ENCODE measurements around the gene ATXN3L.
"Not testable (repeated sequence)": the region's sequence is repeated elsewhere in the genome, so short reads cannot be mapped to it uniquely, and the experiment has no call there.

Gene ATXN3L

DNA sequence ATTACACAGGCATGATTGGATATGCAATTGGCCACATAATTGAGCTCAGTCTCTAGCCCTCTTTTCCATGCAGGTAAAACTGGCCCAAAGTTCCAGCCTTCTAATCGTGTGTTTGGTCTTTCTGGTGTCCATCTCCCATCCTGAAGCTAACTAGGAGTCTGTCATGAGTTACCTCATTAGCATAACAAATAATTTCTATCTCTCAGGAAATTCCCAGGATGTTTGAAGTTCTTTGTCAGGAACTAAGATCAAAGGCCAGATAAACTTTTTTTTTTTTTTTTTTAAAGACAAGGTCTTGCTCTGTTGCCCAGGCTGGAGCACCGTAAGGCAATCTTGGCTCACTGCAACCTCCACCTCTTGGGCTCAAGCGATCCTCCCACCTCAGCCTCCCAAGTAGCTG lies 15.8 kb downstream of the ATXN3L start:
- DNase-seq, result no peak

DNA sequence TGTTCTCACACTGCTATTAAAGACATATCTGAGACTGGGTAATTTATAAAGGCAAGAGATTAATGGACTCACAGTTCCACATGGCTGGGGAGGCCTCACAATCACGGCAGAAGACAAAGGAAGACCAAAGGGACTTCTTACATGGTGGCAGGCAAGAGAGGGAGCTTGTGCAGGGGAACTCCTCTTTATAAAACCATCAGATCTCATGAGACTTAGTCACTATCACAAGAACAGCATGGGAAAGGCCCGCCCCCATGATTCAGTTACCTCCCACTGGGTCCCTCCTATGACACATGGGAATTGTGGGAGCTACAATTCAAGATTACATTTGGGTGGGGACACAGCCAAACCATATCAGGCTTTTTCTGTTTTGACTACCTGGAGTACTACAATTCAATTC lies 16.6 kb downstream of the ATXN3L start:
- not testable (repeated sequence) for DNase-seq

DNA sequence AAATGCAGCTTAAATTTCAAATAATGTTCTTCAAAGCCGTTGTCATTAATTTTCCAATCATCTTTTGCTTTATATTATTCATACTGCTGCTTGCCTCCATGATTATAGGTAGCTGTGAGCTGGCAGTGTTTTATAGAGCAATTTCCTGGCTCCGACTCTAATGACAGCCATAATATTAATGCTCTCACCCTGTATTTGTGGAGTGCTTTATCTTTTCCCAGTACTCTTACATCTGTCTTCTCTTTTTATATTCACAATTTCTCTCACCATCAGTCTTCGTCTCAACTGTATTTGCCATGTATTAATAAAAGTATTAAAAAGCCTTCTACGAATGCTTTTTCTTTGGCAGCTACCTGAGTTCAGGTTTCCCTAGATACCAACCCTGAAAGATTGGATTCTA lies 21.0 kb downstream of the ATXN3L start:
- no peak for DNase-seq

DNA sequence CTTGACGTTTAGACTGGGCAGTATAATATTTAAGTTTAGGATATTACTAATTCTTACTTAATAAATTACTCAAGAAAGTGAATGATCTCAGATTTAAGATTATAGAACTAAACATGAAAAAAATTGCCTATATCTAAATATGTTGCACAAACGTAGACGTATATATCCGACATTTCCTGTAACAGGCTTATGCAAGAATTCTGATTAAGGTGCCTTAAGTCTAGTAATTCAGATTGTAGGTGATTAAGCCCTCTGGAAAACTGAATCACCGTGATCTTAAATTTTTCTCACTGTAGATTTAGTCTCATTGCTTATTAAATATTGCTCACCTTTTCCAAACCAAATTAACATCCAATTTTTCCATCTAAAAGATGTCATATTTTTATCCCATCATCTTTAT lies 24.0 kb downstream of the ATXN3L start:
- DNase-seq, result no peak

DNA sequence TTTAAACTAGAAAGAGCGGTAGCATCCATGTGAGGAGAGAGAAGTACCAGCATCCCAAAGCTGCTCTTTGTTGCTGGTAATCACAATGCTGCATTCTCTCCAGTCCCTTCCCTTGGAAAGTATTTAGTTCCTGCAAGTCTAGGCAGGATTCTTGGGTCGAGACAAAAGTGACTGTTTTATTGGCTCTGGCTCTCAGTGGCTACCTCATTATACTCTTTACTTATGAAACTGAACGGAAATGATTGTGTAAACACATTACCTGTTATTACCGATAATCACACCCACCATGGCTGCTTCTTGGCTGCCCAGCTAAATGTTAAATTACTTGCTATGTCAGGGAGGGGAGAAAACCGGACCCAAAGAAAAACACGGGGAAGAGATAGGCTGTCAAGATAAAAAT lies 26.2 kb downstream of the ATXN3L start:
- DNase-seq, result peak; percentile 22

DNA sequence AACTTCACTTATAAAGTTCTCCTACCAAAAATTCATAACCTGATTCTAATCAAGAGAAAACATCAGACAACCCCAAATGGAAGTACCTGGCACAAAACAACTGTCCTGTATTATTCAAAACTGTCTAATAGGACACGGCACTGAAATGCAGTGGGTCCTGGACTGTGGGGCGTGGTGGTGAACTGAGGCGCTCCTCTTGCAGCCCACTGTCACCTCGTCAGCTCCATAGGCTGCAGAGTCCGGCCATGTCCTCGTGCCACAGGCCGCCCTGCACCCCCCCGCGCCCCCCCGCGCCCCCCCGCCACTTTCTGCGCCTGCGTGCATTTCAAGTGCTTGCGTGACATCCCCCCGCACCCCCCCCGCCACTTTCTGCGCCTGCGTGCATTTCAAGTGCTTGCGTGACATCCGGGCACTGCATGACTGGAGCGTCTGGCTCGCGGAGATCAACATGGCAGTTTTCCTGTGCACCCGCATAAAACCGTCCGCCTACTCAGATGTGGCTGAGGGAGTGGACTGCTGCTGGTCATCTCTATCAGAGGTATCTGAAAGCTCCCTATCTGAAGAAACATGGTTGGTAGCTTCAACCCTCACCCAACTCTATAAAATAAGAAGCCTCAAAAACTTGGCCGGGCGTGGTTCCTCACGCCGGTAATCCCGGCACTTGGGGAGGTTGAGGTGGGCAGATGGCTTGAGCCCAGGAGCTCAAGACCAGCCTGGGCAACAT lies 28.8 kb downstream of the ATXN3L start:
- no peak for DNase-seq

DNA sequence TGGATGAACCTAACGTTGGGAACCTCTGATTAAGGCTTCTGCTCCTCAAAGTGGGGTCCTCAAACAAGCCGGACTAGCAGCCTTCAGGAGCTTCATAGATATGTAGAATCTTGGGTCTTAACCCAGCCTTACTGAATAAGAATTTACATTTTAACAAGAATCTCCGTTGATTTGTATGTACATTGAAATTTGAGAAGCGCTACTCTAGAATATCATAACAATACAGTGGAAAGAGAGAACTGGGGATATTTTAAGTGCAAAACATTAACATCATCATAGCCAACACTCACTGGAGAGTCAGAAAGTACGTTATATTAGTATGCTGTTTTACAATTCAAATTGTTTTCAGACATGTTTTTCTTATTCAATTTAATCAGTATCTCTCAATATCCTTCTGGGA lies 31.2 kb downstream of the ATXN3L start:
- DNase-seq, result no peak

DNA sequence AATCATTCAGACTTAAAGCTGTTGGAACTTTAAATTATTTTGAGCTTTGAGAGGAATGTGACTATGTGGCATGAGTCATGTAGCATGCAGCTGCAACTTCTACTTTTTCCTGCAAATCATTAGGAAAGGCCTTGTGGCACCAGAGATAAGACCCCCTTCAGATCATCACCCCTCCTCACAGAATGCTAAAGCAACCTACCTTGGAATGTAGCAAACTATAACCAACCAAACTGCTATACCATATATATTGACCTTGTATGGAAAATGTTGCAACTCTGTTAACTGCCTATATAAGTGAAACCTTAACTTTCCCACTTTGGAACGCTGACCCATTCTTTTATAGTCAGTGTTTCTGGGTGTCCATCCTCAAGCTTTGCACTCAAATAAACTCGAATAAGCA lies 32.0 kb downstream of the ATXN3L start:
- DNase-seq, result no peak

DNA sequence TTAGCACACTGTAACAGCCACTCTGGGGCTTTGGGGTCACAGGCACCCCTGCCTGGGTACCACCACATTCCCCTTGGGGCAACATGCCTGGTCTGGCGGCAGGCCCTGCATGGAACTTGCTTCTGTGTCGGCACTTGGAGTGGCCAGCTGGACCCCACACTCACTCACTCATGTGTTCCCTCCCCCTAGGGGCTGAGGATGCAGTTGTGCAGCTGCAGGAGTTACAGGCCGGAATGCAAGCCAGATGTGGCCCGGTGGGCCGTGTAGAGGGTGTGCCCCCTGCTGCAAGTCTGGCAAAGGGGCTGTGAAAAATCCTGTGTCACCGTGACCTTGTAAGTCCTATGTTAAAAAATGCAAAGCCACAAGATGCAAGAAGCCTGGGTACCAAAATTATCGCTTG lies 34.2 kb downstream of the ATXN3L start:
- no peak for DNase-seq

DNA sequence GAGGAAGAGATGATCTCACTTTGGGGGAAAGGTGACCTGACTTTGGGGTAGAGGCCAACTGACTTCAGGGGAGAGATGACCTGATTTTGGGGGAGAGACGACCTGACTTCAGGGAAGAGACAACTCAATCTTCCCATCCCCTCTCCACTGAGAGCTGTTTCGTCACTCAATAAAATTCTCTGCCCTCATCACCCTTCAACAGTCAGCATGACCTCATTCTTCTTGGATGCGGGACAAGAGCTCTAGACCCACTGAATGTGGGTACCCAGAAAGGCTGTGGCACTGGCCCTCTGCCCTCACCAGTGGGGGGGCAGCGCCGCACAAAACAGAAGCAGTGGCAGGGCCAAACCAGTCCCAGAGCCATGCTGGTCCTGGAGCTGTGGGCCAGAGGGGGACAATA lies 34.6 kb downstream of the ATXN3L start:
- no peak for DNase-seq

DNA sequence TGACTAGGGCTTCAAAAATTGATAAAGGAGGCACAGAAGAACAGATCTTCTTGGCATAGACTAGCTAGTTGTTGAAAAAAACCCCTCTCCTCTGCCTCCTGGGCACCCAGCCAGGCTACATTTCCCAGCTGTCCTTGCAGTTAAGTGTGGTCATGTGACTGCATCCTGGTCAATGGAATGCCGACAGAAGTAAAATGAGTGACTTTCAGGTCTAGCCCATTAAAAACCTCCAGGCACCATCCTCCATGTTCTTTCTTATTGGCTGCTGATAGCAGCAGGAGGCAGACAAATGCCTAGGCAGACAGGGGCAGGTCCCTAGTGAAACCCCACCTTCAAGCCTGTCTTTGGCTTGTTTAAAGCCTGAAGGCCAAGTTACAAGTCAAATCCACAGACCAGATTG lies 35.3 kb downstream of the ATXN3L start:
- DNase-seq, result no peak

DNA sequence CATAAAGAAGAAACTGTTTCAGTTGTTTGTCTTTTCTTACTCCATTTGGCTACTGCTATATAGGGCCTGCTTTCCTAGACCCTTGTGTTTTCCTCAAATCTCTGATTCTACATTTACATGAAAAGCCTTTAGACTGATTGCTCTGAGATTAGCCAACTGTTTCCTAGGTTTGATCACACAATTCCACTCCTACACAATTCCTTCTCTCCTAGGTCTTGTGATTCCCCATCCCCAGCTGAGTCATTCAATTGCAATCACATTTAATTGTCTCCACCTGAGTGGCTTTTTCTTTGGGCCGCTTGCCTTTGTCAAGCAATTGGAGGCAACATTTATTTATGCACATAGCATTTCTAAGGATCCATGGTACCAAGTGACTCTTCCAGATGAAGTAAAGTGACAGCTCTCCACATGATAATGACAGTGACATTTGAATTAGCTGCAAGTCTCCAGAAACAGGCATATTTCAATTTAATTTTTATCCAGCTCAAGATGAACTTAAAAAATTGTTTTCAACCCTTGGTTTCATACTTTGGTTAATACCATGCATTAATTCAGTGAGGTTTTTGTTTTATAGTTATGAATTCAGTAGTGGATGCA lies 35.8 kb downstream of the ATXN3L start:
- DNase-seq, result no peak

DNA sequence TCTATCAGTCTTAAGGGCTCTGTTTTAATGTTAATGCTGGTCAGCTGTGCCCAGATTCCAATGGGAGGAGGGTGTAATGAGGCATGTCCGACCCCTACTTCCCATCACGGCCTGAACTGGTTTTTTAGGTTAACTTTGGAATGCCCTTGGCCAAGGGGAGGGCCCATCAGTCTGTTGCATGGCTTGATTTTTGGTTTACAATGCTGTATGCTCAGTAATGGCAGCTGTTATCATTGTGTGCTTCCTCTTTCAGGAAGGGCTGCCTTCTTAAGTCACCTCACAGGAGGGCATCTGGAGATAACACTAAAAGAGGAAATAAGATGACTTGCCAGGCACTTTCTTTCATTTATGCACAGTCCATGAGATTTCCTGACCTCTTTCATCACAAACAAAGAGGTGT lies 36.3 kb downstream of the ATXN3L start:
- no peak for DNase-seq

DNA sequence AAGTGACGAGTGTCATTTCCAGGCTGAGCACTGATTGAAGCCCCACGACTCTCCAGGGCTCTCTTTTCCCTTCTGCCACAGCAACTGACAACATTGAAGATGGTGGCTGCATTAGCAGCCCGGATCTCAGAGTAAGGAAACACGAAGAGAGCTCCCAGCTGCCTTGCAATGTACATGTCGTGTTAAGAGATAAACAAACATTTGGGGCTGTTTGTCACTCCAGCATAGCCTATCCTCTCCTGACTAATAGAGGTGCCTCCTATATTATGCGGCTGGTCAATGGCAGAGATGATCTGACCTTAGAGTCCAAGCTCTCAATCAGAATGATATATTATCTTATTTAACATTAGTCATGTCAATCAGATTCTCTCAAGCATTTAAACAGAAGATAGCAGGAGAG lies 38.6 kb downstream of the ATXN3L start:
- DNase-seq, result no peak

DNA sequence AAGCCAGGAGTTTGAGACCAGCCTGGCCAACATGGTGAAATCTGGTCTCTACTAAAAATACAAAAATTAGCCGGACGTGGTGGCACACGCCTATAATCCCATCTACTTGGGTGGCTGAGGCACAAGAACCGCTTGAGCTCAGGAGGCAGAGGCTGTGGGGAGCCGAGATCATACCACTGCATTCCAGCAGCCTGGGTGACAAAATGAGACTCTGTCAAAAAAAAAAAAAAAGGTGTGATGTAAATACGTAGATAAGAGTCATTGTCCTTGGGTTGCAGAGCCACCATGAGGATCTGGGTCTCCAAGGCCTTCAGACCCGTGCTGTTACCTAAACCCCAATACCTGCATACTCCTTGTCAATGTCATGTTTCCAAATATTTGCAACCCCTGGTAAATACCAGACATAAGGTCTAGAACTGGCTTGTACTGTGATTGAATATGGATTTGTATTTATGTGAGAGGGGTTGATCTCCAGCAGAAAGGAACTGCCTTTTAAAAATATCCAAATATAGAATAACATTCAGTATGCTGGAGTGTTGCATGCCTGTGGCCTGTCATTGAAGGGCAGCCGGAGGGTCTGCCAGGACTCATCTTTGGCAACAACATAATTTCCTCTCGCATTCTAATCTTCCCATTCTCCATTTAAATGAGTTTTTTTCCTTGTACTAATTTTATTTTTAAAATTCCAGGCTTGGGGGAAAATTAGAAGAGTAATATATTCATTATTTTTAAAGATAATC lies 40.4 kb downstream of the ATXN3L start:
- no peak for DNase-seq

DNA sequence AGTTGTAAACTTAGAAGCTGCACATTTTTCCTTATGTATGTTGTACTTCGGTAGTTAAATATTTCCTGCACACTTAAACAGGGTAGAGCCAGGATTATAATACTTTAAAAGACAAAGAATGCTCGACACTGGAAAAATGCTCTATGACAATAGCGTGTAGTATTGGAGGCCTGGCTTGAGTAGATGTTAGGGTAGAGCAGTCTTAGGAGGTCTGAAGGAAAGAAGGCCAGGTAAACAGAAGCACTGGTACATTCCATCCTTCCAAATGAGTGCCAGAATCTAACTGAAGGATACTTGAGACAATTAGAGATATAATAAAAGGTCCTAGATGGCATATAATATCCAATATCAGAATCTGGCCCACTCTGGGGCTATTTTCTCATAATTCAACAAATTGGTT lies 42.3 kb downstream of the ATXN3L start:
- DNase-seq, result no peak

DNA sequence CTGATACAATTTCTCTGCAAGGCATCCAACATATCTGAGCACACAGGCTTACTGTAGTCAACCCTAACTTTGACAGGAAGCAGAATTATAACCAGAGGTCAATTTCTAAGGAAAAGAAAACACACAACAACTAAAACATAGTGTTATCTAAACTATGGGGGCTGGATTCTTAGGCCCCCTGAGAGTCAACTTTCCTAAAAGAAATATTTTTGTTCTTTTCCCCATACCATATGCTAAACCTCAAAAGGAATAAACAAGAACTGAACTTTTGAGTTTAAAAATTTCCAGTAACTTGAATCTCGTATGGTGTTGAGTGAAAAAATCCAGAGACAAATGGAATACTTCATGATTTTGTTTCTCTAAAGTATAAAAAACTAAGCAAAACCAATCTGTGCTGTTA lies 42.9 kb downstream of the ATXN3L start:
- no peak for DNase-seq

DNA sequence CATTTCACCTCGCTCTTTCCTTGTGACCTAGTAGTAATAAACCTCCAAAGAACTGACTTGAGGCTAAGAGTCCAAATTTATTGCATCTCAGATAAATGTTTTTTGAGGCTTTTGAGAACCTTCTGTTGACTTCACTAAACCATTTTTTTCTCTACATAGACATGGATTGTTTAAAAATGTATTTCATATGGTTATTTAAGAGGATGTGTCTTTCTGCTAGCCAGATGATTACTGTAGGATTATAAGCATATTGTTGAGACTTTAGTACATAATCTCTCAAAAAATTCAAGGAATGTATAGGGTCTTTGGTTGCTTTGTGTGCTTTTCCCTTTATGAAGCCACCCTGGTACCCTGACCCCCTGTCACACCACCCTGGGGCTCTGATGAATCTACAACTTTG lies 44.8 kb downstream of the ATXN3L start:
- no peak for DNase-seq

DNA sequence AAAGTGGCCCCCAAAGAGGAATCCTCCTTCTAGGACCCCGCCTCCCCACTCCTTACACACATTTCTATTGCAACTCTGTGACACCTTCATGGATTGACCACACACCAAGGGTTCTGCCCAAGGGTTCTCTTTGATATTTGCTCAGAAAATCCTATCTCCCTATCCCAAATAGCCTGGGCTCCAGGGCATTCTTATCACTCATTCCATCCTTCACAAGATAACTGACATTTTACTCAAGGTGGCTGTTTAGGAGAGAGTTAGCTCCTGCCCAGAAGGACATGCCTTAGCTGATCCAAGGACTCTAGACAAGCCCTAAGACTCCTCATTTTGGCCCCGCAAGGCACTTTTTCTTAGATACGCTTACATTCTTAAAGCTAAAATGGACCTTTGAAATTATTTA lies 47.4 kb downstream of the ATXN3L start:
- DNase-seq, result no peak

DNA sequence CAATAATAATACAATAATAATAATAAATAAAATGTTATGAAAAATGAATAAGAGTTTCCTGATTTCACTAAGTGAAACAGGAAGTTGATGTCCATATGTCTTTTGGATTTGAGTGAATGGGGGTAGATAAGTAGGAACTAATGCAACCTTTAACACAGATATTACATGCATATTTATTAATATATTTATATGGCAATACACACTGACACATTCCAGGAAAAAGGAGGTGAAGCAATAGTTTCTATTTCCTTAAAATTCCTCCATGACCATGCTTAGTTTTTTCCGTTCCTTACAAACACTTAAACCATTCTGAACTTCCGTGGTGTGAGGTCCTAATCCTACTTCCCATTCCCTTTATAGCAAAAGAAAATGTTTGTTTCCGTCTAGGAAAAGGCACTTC lies 48.3 kb downstream of the ATXN3L start:
- no peak for DNase-seq

DNA sequence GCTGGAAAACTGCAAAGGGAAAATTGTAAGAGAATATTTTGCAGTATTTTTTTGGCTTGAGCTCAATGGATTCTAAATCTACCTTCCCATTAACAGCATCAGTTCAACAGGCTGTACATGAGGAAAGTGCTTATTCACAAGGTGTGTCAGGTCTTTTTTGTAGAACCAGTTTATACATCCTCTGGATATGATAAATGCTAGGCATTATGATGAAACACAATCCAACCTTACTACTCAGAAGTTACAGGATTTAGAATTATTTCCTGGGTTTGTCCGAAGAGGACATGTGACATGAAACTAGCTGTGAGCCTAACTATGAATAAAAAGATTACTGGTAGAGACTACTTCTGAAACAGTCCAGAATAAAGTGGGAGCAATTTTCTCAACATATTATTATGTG lies 49.5 kb downstream of the ATXN3L start:
- DNase-seq, result no peak

DNA sequence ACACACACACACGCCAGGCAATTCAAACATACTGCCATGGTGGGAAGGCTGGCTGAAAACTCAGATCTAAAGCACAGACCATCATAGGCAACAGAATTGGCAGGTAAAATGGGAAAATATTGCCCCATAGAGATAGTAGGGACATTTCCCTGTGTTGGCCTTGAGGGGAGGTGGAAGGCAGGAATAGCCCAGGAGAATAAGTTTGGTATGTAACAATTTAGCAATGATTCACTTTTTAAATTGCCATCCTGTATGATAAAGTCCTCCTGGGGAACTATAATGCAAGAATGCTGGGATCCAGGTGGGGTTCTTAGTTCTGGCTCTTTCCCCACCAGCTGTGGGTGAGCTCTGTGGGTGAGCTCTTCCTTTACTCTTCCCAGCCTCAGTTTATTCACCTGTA lies 51.0 kb downstream of the ATXN3L start:
- DNase-seq, result no peak

Data from NCI-H1048 (cell line).